IMR-90 (cell line): ENCODE data around the gene NPC1. TPM values are rescaled to one million over a fixed set of nuclear protein-coding genes. Genes with fewer than 3 reads are reported as not detected.

ENCODE experiments used
- ATAC-seq: fragments of 200-7000 bp; cut with Tn5 transposase; 2 replicates; pipeline ENCODE4 v1.9.1; 2020; ENCODE audit warnings: low read depth, mild to moderate bottlenecking, moderate library complexity
- BruUV-seq: library from RNA; stranded (reverse); fragments of 400-500 nt; replicated peaks from 2 replicates; lab custom pipeline; 2021; lab: Mats Ljungman, UMichigan
- CTCF ChIA-PET: fragments of 300-600 bp; formaldehyde crosslinking; extraction: SDS; loops from one replicate; lab custom pipeline; 2021; ENCODE audit warnings: antibody characterized with exemption; lab: Yijun Ruan, JAX
- POLR2A ChIA-PET: fragments of 300-600 bp; sonication (Branson Sonifier 250); formaldehyde crosslinking; loops from one replicate; lab custom pipeline; 2022; ENCODE audit warnings: antibody characterized with exemption; ENCODE audit not compliant: unreplicated experiment; lab: Charles Lee
- DNase-seq: peaks from one replicate; pipeline ENCODE4 v3.0.0; 2013
- H2AFZ ChIP-seq: replicated peaks from 2 replicates; pipeline ENCODE3; 2013; ENCODE audit warnings: low read length, mild to moderate bottlenecking; ENCODE audit not compliant: poor library complexity
- H2AK5ac ChIP-seq: 2 replicates; pipeline ENCODE4 v1.6.1; 2013; ENCODE audit warnings: low read depth, low read length, inconsistent platforms
- H2AK9ac ChIP-seq: replicated peaks from 2 replicates; pipeline ENCODE3; 2013; ENCODE audit warnings: mild to moderate bottlenecking, low read depth, low read length, moderate library complexity; ENCODE audit not compliant: poor library complexity
- H2BK120ac ChIP-seq: 2 replicates; pipeline ENCODE4 v1.6.1; 2013; ENCODE audit warnings: low read depth, low read length, inconsistent platforms
- H2BK15ac ChIP-seq: 3 replicates; pipeline ENCODE4 v1.6.1; 2013; ENCODE audit warnings: low read depth, low read length, inconsistent platforms
- H2BK20ac ChIP-seq: 2 replicates; pipeline ENCODE4 v1.6.1; 2013; ENCODE audit warnings: low read depth, mild to moderate bottlenecking, inconsistent platforms, low read length, moderate library complexity
- H2BK5ac ChIP-seq: 2 replicates; pipeline ENCODE4 v1.6.1; 2013; ENCODE audit warnings: mild to moderate bottlenecking, low read depth, low read length, inconsistent platforms; ENCODE audit not compliant: poor library complexity, severe bottlenecking
- H3K14ac ChIP-seq: replicated peaks from 2 replicates; pipeline ENCODE4 v1.6.1; 2013; ENCODE audit warnings: low read depth, low read length, inconsistent platforms
- H3K18ac ChIP-seq: 2 replicates; pipeline ENCODE4 v1.6.1; 2013; ENCODE audit warnings: low read depth, low read length, control low read depth
- H3K23ac ChIP-seq: 2 replicates; pipeline ENCODE4 v1.6.1; 2013; ENCODE audit warnings: low read depth, low read length, inconsistent platforms
- H3K27ac ChIP-seq: 2 replicates; pipeline ENCODE4 v1.5.1; 2013; ENCODE audit warnings: mild to moderate bottlenecking, control low read depth, low read length; ENCODE audit not compliant: insufficient read depth
- H3K27me3 ChIP-seq: 2 replicates; pipeline ENCODE4 v1.6.1; 2013; ENCODE audit warnings: low read length; ENCODE audit not compliant: control insufficient read depth, insufficient read depth
- H3K36me3 ChIP-seq: 2 replicates; pipeline ENCODE4 v1.6.1; 2013; ENCODE audit warnings: low read length, mixed read lengths; ENCODE audit not compliant: control insufficient read depth, insufficient read depth
- H3K4ac ChIP-seq: 2 replicates; pipeline ENCODE4 v1.6.1; 2013; ENCODE audit warnings: low read depth, low read length, inconsistent platforms
- H3K4me1 ChIP-seq: 2 replicates; pipeline ENCODE4 v1.6.1; 2013; ENCODE audit warnings: low read length, mixed read lengths; ENCODE audit not compliant: control insufficient read depth, insufficient read depth
- H3K4me2 ChIP-seq: 2 replicates; pipeline ENCODE4 v1.6.1; 2013; ENCODE audit warnings: low read depth, mild to moderate bottlenecking, control low read depth, low read length, moderate library complexity
- H3K4me3 ChIP-seq: 2 replicates; pipeline ENCODE4 v1.5.1; 2013; ENCODE audit warnings: low read depth, mild to moderate bottlenecking, control low read depth, low read length, moderate library complexity; ENCODE audit not compliant: insufficient read depth
- H3K56ac ChIP-seq: 2 replicates; pipeline ENCODE4 v1.6.1; 2013; ENCODE audit warnings: low read length, inconsistent platforms; ENCODE audit not compliant: insufficient read depth; ENCODE audit errors: extremely low read depth
- H3K79me1 ChIP-seq, 2 experiments: 2 replicates each; pipeline ENCODE4 v1.6.1; 2013; ENCODE audit warnings: low read length in 2 of 2, inconsistent platforms in 1 of 2, low read depth in 1 of 2
- H3K9ac ChIP-seq: 2 replicates; pipeline ENCODE4 v1.6.1; 2013; ENCODE audit warnings: low read depth, low read length, control low read depth
- H3K9me1 ChIP-seq: 2 replicates; pipeline ENCODE4 v1.6.1; 2013; ENCODE audit warnings: low read length, inconsistent platforms; ENCODE audit not compliant: insufficient read depth
- H3K9me3 ChIP-seq: 2 replicates; pipeline ENCODE4 v1.6.1; 2013; ENCODE audit warnings: low read length; ENCODE audit not compliant: control insufficient read depth, insufficient read depth
- H4K20me1 ChIP-seq: 2 replicates; pipeline ENCODE4 v1.6.1; 2013; ENCODE audit warnings: low read length, inconsistent platforms; ENCODE audit not compliant: insufficient read depth
- H4K5ac ChIP-seq: 2 replicates; pipeline ENCODE4 v1.6.1; 2013; ENCODE audit warnings: mild to moderate bottlenecking, low read depth, low read length, control low read depth
- H4K8ac ChIP-seq, 2 experiments: 2 replicates each; pipeline ENCODE4 v1.6.1; 2013; ENCODE audit warnings: low read depth in 2 of 2, low read length in 2 of 2, control low read depth in 1 of 2, inconsistent platforms in 1 of 2
- H4K91ac ChIP-seq: 2 replicates; pipeline ENCODE4 v1.6.1; 2013; ENCODE audit warnings: low read depth, low read length, inconsistent platforms; ENCODE audit not compliant: insufficient read depth
- BHLHE40 ChIP-seq: fragments of 150-350 bp; IDR thresholded peaks from 2 replicates; pipeline ENCODE4 v1.6.1; 2016; ENCODE audit warnings: mild to moderate bottlenecking, low read depth, low read length
- CEBPB ChIP-seq: IDR thresholded peaks from 2 replicates; pipeline ENCODE4 v1.6.1; 2012; ENCODE audit warnings: low read depth, low read length, improper control_type of control experiment
- CHD1 ChIP-seq: IDR thresholded peaks from 2 replicates; pipeline ENCODE4 v1.6.1; 2012; ENCODE audit warnings: low read depth, low read length, improper control_type of control experiment
- CTCF ChIP-seq: conservative IDR thresholded peaks from 2 replicates; pipeline ENCODE4 v1.5.1; 2012; ENCODE audit warnings: mild to moderate bottlenecking, low read depth, low read length, improper control_type of control experiment
- ELK1 ChIP-seq: fragments of 150-350 bp; IDR thresholded peaks from 2 replicates; pipeline ENCODE4 v1.6.1; 2016; ENCODE audit warnings: low read depth, mild to moderate bottlenecking, low read length, moderate library complexity, borderline replicate concordance
- FOS ChIP-seq: fragments of 150-350 bp; IDR thresholded peaks from 2 replicates; pipeline ENCODE4 v1.6.1; 2016; ENCODE audit warnings: low read depth, low read length
- MAFK ChIP-seq: IDR thresholded peaks from 2 replicates; pipeline ENCODE4 v1.6.1; 2012; ENCODE audit warnings: low read depth, low read length, improper control_type of control experiment
- MAZ ChIP-seq: IDR thresholded peaks from 2 replicates; pipeline ENCODE4 v1.6.1; 2012; ENCODE audit warnings: low read depth, mild to moderate bottlenecking, low read length, improper control_type of control experiment, moderate library complexity, borderline replicate concordance
- MXI1 ChIP-seq: IDR thresholded peaks from 2 replicates; pipeline ENCODE4 v1.6.1; 2012; ENCODE audit warnings: low read depth, mild to moderate bottlenecking, low read length, moderate library complexity, borderline replicate concordance
- NFE2L2 ChIP-seq: fragments of 150-350 bp; IDR thresholded peaks from 2 replicates; pipeline ENCODE4 v1.6.1; 2016; ENCODE audit warnings: low read depth, mild to moderate bottlenecking, low read length
- POLR2A ChIP-seq: IDR thresholded peaks from 2 replicates; pipeline ENCODE4 v1.6.1; 2012; ENCODE audit warnings: mild to moderate bottlenecking, low read depth, low read length
- RAD21 ChIP-seq: IDR thresholded peaks from 2 replicates; pipeline ENCODE4 v1.6.1; 2012; ENCODE audit warnings: low read length, improper control_type of control experiment
- RCOR1 ChIP-seq: IDR thresholded peaks from 2 replicates; pipeline ENCODE4 v1.6.1; 2012; ENCODE audit warnings: mild to moderate bottlenecking, low read length, improper control_type of control experiment; ENCODE audit not compliant: insufficient replicate concordance
- RFX5 ChIP-seq: IDR thresholded peaks from 2 replicates; pipeline ENCODE4 v1.8.0; 2012; ENCODE audit warnings: low read depth, mild to moderate bottlenecking, low read length, moderate library complexity
- SMC3 ChIP-seq: fragments of 150-350 bp; IDR thresholded peaks from 2 replicates; pipeline ENCODE4 v1.6.1; 2016; ENCODE audit warnings: low read depth, mild to moderate bottlenecking, antibody characterized with exemption, low read length, moderate library complexity
- USF2 ChIP-seq: fragments of 150-350 bp; IDR thresholded peaks from 2 replicates; pipeline ENCODE4 v1.6.1; 2017; ENCODE audit warnings: mild to moderate bottlenecking, antibody characterized with exemption, low read length, low read depth
- WGBS, 2 experiments: methylation state at CpG; one replicate each; pipeline versions ENCODE4 v1.1.5 to v1.1.7; 2013; ENCODE audit warnings: missing lambda C conversion rate in 2 of 2; ENCODE audit not compliant: insufficient read length in 1 of 2; ENCODE audit errors: extremely low coverage in 2 of 2; 5-methylcytosine and 5-hydroxymethylcytosine counted together
- dilution Hi-C: fragments of 300-500 bp; cut with HindIII; formaldehyde crosslinking; loops from one replicate; pipeline ENCODE4 v1.14.3; 2018; ENCODE audit warnings: low sequenced_read_pairs; ENCODE audit not compliant: unreplicated experiment
- in situ Hi-C: fragments of 300-500 bp; cut with MboI; formaldehyde crosslinking; loops from 3 replicates; pipeline ENCODE4 v1.14.3; 2019; ENCODE audit warnings: low sequenced_read_pairs, inconsistent platforms, mixed read lengths
- intact Hi-C: fragments of 100-400 bp; cut with micrococcal nuclease; formaldehyde crosslinking; loops from 2 replicates; pipeline ENCODE4 v1.10.0; 2022
- polyA plus RNA-seq, 3 experiments: library from polyadenylated mRNA; depleted of rRNA; stranded (reverse); fragments of >200 nt; gene quantifications; 2 replicates each; pipeline ENCODE4 v1.2.3, GENCODE V29; 2012; ENCODE audit warnings: low replicate concordance in 1 of 3
- total RNA-seq: library from RNA; depleted of rRNA; stranded (reverse); fragments of >200 nt; gene quantifications from 2 replicates; pipeline ENCODE4 v1.2.3, GENCODE V29; 2012

Gene NPC1
- total and polyA plus RNA-seq, 2 of the 4 experiments (the other 2 are of a cell fraction) = 7.5 to 7.9 TPM

- Histone ChIP-seq H2AFZ (no peak overlapping the region), H2BK120ac (no peak overlapping the region), H2AK9ac (no peak overlapping the region), H4K8ac (no peak overlapping the region), H4K20me1 (no peaks in the 10 kb centered on the region), H3K9me3 (no peaks in the 10 kb centered on the region), H3K4ac (no peak overlapping the region), H3K9me1 (peaks cover 6% of the 10 kb centered on the region; the same call in 1 of the 2 replicates), H4K91ac (no peak overlapping the region), H3K18ac (no peak overlapping the region), H2BK15ac (no peak overlapping the region), H2AK5ac (no peak overlapping the region), H3K9ac (no peak overlapping the region), H2BK5ac (no peak overlapping the region), H3K4me1 (peaks cover 2% of the 10 kb centered on the region; the same call in 1 of the 2 replicates), H3K4me2 (no peak overlapping the region), H3K79me1 (no peaks in the 10 kb centered on the region), H2BK20ac (no peak overlapping the region), H3K56ac (no peak overlapping the region), H3K4me3 (no peak overlapping the region), H3K23ac (no peak overlapping the region), H3K14ac (no peak overlapping the region), H3K36me3 (no peaks in the 10 kb centered on the region), H3K27ac (no peak overlapping the region), H3K27me3 (peaks cover 2% of the 10 kb centered on the region; the same call in 1 of the 2 replicates), H4K5ac (no peak overlapping the region)
- in situ Hi-C loops = no loop called here
- BruUV-seq = no TSS peak
- dilution Hi-C loops = no loop called here
- CTCF ChIA-PET = no interaction called here
- POLR2A ChIA-PET = no interaction called here
- DNase-seq = no peak
- intact Hi-C loops = no loop called here
- 92% methylated on average over 2 of the region's 5 CpGs; no CpG with 5 or more reads in 1 of the 2 experiments for WGBS, 2 experiments
- no peak for ATAC-seq
- TF ChIP-seq SMC3 (no peak), MXI1 (no peak), CEBPB (no peak), FOS (no peak), POLR2A (no peak), RFX5 (no peak), USF2 (no peak), MAZ (no peak), BHLHE40 (no peak), MAFK (no peak), RAD21 (no peak), CTCF (no peak), NFE2L2 (no peak), RCOR1 (no peak), ELK1 (no peak), CHD1 (no peak)
Observed at GRCh38 chr18:23631312-23631711, 45.0 kb upstream of the NPC1 start.
